Measurements from ENCODE around the gene NFASC.

GRCh38 chr1:204970937-204971336 is 100.3 kb downstream of the NFASC start:
- no peak for TF ChIP-seq POLR2A (IDR thresholded peaks at IDR 0.05)
- TF ChIP-seq, protein P1, sequence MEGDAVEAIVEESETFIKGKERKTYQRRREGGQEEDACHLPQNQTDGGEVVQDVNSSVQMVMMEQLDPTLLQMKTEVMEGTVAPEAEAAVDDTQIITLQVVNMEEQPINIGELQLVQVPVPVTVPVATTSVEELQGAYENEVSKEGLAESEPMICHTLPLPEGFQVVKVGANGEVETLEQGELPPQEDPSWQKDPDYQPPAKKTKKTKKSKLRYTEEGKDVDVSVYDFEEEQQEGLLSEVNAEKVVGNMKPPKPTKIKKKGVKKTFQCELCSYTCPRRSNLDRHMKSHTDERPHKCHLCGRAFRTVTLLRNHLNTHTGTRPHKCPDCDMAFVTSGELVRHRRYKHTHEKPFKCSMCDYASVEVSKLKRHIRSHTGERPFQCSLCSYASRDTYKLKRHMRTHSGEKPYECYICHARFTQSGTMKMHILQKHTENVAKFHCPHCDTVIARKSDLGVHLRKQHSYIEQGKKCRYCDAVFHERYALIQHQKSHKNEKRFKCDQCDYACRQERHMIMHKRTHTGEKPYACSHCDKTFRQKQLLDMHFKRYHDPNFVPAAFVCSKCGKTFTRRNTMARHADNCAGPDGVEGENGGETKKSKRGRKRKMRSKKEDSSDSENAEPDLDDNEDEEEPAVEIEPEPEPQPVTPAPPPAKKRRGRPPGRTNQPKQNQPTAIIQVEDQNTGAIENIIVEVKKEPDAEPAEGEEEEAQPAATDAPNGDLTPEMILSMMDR (IDR thresholded peaks at IDR 0.05), result no peak
